Rectal smooth muscle tissue (tissue), 1 donor: ENCODE measurements around the gene CDY1.
"Not testable (repeated sequence)": the region's sequence is repeated elsewhere in the genome, so short reads cannot be mapped to it uniquely, and the experiment has no call there.

Experiments
- H3K27ac ChIP-seq: one replicate; pipeline ENCODE4 v1.7.0; 2013; ENCODE audit warnings: low read depth, low read length, inconsistent platforms
- H3K27me3 ChIP-seq: one replicate; pipeline ENCODE4 v1.7.0; 2013; ENCODE audit warnings: low read length; ENCODE audit not compliant: control insufficient read depth, insufficient read depth
- H3K36me3 ChIP-seq: one replicate; pipeline ENCODE4 v1.7.0; 2013; ENCODE audit warnings: low read length; ENCODE audit not compliant: control insufficient read depth, insufficient read depth
- H3K4me1 ChIP-seq: one replicate; pipeline ENCODE4 v1.7.0; 2013; ENCODE audit warnings: low read length; ENCODE audit not compliant: control insufficient read depth, insufficient read depth
- H3K4me3 ChIP-seq: one replicate; pipeline ENCODE4 v1.7.0; 2013; ENCODE audit warnings: low read length
- H3K9ac ChIP-seq: one replicate; pipeline ENCODE4 v1.7.0; 2013; ENCODE audit warnings: low read length

CDY1 gene, protein sequence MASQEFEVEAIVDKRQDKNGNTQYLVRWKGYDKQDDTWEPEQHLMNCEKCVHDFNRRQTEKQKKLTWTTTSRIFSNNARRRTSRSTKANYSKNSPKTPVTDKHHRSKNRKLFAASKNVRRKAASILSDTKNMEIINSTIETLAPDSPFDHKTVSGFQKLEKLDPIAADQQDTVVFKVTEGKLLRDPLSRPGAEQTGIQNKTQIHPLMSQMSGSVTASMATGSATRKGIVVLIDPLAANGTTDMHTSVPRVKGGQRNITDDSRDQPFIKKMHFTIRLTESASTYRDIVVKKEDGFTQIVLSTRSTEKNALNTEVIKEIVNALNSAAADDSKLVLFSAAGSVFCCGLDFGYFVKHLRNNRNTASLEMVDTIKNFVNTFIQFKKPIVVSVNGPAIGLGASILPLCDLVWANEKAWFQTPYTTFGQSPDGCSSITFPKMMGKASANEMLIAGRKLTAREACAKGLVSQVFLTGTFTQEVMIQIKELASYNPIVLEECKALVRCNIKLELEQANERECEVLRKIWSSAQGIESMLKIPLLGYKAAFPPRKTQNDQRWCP

DNA sequence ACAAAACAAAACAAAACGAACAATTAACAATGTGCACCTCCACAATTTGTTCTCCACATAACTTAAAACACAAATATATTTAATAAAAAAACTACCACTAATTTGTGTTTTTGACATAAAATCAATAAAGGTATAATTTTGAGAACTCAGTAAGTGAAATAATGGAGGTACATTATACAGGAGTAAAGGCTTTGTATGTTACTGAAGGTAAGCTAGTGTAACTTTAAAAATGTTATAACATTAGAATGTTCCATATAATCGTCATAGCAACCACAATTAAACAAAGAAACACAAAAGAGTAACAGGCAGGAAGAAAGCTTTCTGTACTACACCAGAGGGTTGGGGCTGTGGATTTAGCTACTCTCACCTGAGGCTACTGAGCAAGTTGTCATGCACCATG is at the start of gene CDY1:
TSS of gene CDY1 (plus strand) at position 301 of the 400 bp plus-strand sequence. CDS start 326 bp downstream, outside the sequence.
- not testable (repeated sequence) for H3K27ac ChIP-seq, H3K4me3 ChIP-seq, H3K9ac ChIP-seq, H3K27me3 ChIP-seq, H3K4me1 ChIP-seq, H3K36me3 ChIP-seq

DNA sequence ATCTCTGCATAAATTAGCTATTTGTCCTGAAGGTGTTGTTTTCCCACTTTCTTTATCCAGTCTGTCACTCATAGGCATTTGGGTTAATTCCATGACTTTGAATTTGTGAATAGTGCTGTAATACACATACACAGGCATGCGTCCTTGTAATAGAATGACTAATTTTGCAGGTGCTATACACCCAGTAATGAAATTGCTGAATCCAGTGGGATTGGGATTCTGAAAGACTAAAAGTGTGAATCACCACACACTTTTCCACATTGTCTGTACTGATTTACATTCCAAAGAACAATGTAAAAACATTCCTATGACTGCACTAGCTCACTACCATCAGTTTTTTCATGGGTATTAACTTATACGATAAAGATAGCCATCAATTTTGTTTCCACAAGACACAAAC is 28.6 kb upstream of the CDY1 start:
- H3K9ac ChIP-seq, H3K4me3 ChIP-seq, H3K27ac ChIP-seq, H3K4me1 ChIP-seq, H3K36me3 ChIP-seq, H3K27me3 ChIP-seq: not testable (repeated sequence)

DNA sequence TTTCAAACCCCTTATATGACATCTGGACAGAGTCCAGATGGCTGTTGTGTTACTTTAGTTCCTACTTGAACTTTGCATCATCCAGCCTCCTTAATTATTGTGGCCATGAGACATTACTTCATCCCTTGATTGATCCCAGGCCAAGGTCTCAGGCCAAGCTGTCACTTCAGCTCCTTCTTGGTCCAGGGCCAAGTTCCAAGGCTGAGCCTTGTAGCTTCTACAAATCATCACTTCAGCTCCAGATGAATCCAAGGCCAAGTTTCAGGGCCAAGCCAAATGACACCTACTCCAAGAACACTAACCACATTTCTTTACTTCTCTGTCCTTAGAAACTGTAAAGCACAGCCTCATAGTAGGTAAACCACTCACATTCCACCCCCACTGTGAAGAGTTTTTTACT is 1.7 kb upstream of the CDY1 start:
- H3K27me3 ChIP-seq, H3K27ac ChIP-seq, H3K4me1 ChIP-seq, H3K36me3 ChIP-seq, H3K9ac ChIP-seq, H3K4me3 ChIP-seq: not testable (repeated sequence)

DNA sequence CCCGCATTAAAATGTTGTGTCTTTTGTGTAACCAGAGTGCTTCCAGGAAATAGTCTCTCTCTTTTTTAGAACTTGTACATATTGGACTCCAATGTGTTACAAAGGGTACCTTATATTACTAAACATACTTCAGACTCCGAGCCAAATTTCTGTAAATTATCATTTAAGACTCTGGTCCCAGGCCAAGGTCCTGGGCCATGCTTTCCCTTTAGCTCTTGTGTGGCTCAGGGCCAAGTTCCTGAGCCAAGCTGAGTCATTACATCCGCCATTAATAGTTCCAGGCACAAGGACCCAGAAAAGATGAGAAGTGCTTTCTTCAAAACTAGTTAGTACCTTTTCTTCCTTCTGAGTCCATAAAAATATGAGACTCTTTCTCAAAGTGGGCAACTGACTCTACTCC is 4.6 kb downstream of the CDY1 start:
- H3K27me3 ChIP-seq, H3K36me3 ChIP-seq, H3K4me3 ChIP-seq, H3K4me1 ChIP-seq, H3K9ac ChIP-seq, H3K27ac ChIP-seq: not testable (repeated sequence)

DNA sequence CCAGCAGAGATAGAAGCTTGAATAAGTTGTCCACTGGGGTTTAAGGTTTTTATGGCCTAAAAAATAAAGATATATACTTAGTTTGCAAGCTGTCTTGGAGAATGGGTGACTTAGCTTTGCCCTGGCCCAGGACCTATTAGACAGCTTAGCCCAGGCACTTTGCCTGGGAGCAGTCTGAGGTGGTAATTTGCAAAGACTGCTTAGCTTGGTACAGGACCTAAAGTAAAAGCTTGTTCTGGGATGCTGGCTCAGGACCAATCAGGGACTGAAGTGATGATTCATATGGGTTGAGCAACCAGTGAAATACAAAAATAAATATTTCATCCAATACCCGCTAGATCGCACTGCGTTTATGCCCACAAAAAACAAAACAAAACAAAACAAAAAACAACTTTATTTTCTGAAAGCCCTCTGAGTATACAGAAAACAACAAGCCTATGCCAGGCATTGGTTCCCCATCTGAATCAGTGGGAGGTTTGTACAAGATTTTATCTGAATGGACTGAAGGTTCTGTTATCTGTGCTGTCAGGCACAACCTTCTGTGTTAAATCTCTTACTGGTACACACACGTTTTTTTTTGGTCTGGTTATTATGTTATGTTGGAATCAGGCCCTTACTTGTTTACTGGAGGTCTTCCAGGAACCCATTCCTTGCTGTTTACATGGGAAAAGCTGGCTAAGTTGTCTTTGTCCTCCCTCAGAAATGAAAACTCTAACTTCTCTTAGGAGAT is 8.6 kb downstream of the CDY1 start:
- not testable (repeated sequence) for H3K4me1 ChIP-seq, H3K4me3 ChIP-seq, H3K27me3 ChIP-seq, H3K36me3 ChIP-seq, H3K9ac ChIP-seq, H3K27ac ChIP-seq

DNA sequence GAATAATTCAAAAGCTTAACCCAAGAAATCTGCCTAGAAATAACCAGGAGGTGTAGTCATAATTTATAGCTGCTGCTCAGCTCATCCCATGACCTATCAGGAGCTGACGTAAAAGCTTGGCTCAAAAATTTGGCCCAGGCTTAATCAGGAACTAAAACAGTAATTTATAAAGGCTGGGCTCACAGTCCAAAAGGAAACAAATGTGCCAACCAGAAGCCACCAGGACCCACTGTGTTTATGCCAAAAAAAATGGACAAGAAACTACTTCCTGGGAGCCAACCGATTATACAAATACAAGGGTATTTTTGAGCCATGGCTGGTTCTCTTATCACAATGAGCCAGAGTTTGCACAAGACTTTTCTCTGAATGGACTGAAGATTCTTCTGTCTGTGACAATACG is 17.9 kb downstream of the CDY1 start:
- not testable (repeated sequence) for H3K36me3 ChIP-seq, H3K4me3 ChIP-seq, H3K9ac ChIP-seq, H3K27me3 ChIP-seq, H3K4me1 ChIP-seq, H3K27ac ChIP-seq

DNA sequence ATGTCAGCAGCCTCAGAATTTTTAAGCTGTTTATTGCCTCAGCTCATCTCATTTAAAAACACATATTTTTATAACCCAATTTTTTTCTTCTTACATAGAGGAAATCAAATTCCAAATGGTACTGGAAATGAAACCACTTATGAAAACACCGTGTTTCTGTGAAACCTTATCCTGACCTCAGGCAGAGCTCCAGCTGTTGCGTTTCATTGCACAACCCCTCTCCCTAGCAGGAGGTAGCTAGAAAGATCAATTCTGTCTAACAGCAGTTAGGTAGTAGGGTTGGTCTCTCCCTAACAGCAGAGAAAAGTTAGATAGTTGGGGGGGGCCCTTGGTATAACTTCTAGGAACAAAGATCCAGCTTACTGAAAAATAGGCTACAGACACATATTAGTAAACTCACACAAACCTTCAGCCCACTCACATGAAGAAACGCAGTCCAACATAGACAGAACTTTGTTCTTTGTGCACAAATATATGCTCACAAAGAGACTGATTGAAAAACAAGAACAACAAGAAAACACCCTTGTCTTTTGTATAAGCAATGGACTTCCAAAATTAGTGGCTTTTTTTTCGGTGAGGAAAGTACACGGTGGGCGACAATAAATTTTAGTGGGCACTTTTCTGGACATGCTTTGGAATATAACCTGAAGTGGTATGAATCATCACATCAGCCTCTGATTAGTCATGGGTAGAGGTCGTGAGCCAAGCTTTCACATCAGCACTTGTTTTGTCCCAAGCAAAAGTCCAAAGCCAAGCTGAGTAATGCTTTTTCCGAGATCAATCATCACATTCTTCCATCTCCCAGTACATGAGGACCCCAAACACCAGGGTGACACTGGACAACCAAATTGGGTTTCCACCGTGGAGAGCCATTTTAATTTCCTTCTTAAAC is 21.4 kb downstream of the CDY1 start:
- H3K9ac ChIP-seq, H3K4me1 ChIP-seq, H3K36me3 ChIP-seq, H3K4me3 ChIP-seq, H3K27ac ChIP-seq, H3K27me3 ChIP-seq: not testable (repeated sequence)
